A549 (cell line): ENCODE measurements around the gene NYAP2. TPM values are rescaled to one million over a fixed set of nuclear protein-coding genes. Genes with fewer than 3 reads are reported as not detected.
A peak's percentile ranks its signal among the peaks of the same experiment; 100 is the strongest.

Experiments
- ATAC-seq, 2 experiments: fragments of 200-7000 bp in 1 of 2; fragments of >200 bp in 1 of 2; cut with Nextera tagmentation in 1 of 2; cut with Tn5 transposase in 1 of 2; 3 replicates each; pipeline versions ENCODE4 v1.8.0 to v1.9.1; 2018 to 2020; ENCODE audit warnings: mild to moderate bottlenecking in 1 of 2, moderate library complexity in 1 of 2
- CTCF ChIA-PET: fragments of 300-600 bp; sonication (Branson Sonifier 250); formaldehyde crosslinking; extraction: SDS; loops from one replicate; lab custom pipeline; 2021; ENCODE audit warnings: antibody characterized with exemption, inconsistent platforms; lab: Yijun Ruan, JAX
- POLR2A ChIA-PET: fragments of 350-600 bp; formaldehyde crosslinking; extraction: SDS; loops from one replicate; lab custom pipeline; 2021; ENCODE audit warnings: antibody characterized with exemption, inconsistent platforms; lab: Yijun Ruan, JAX
- DNase-seq, 2 experiments: peaks; one replicate each; pipeline versions ENCODE4 v3.0.0 to v3.0.0-alpha.2; 2011 to 2016; ENCODE audit warnings: low read depth in 1 of 2, low spot score in 1 of 2
- FAIRE-seq: peaks from 2 replicates; lab custom pipeline; 2011; peaks lifted over from hg19 to GRCh38; lab: Jason Lieb, UNC
- H3K27ac ChIP-seq, 2 experiments: fragments of >200 bp; sonication (Bioruptor Twin); formaldehyde crosslinking; 3 replicates each; pipeline ENCODE4 v1.5.1; 2016 to 2017
- H3K4me1 ChIP-seq: fragments of >200 bp; sonication (Bioruptor Twin); formaldehyde crosslinking; 3 replicates; pipeline ENCODE4 v1.6.1; 2016
- H3K4me2 ChIP-seq: fragments of >200 bp; sonication (Bioruptor Twin); formaldehyde crosslinking; 3 replicates; pipeline ENCODE4 v1.6.1; 2016
- H3K4me3 ChIP-seq: fragments of >200 bp; sonication (Bioruptor Twin); formaldehyde crosslinking; 3 replicates; pipeline ENCODE4 v1.5.1; 2016
- H3K9me3 ChIP-seq: fragments of >200 bp; sonication (Bioruptor Twin); formaldehyde crosslinking; 3 replicates; pipeline ENCODE4 v1.6.1; 2016
- BHLHE40 ChIP-seq: IDR thresholded peaks from 2 replicates; pipeline ENCODE4 v1.6.1; 2012; ENCODE audit warnings: low read depth, low read length, inconsistent platforms
- CBX2 ChIP-seq: fragments of 200-600 bp; sonication (generic); IDR thresholded peaks from 2 replicates; pipeline ENCODE4 v1.6.1; 2016; ENCODE audit warnings: low read depth, mild to moderate bottlenecking, borderline replicate concordance
- CBX8 ChIP-seq: fragments of 200-600 bp; sonication (generic); IDR thresholded peaks from 2 replicates; pipeline ENCODE4 v1.6.1; 2016
- CHD4 ChIP-seq: fragments of 200-600 bp; sonication (generic); IDR thresholded peaks from 2 replicates; pipeline ENCODE4 v1.6.1; 2016; ENCODE audit warnings: antibody characterized with exemption, mild to moderate bottlenecking, borderline replicate concordance
- CTCF ChIP-seq: fragments of >200 bp; sonication (Bioruptor Twin); formaldehyde crosslinking; IDR thresholded peaks from 3 replicates; pipeline ENCODE4 v1.5.1; 2016
- EHF ChIP-seq: fragments of 250-450 bp; sonication (Bioruptor Pico); IDR thresholded peaks from 2 replicates; pipeline ENCODE4 v1.5.0; 2020; ENCODE audit warnings: mild to moderate bottlenecking
- EP300 ChIP-seq, 2 experiments: fragments of >200 bp; sonication (Bioruptor Twin); formaldehyde crosslinking; IDR thresholded peaks; 2 replicates in 1 of 2; 3 replicates in 1 of 2; pipeline ENCODE4 v1.6.1; 2016 to 2017
- ESRRA ChIP-seq: fragments of 150-350 bp; IDR thresholded peaks from 2 replicates; pipeline ENCODE4 v1.6.1; 2014; ENCODE audit warnings: mild to moderate bottlenecking, low read length, borderline replicate concordance
- FOSL2 ChIP-seq, 2 experiments: fragments of 450-650 bp in 1 of 2; fragments of >200 bp in 1 of 2; sonication (Bioruptor Twin) in 1 of 2; formaldehyde crosslinking; IDR thresholded peaks; 2 replicates each; pipeline versions ENCODE4 v1.5.0 to v1.6.1; 2016 to 2020; ENCODE audit warnings: mild to moderate bottlenecking in 1 of 2, moderate library complexity in 1 of 2
- GATA3 ChIP-seq: IDR thresholded peaks from 2 replicates; pipeline ENCODE4 v1.6.1; 2012; ENCODE audit warnings: borderline replicate concordance
- HEYL ChIP-seq: fragments of 250-450 bp; sonication (Bioruptor Pico); IDR thresholded peaks from 2 replicates; pipeline ENCODE4 v1.8.0; 2021; ENCODE audit warnings: mild to moderate bottlenecking, moderate library complexity
- HMGXB4 ChIP-seq: fragments of 250-450 bp; sonication (Bioruptor Pico); IDR thresholded peaks from 2 replicates; pipeline ENCODE4 v1.5.0; 2021; ENCODE audit warnings: mild to moderate bottlenecking, moderate library complexity, borderline replicate concordance
- HOXB13 ChIP-seq: fragments of 250-450 bp; sonication (Bioruptor Pico); IDR thresholded peaks from 2 replicates; pipeline ENCODE4 v1.5.0; 2020; ENCODE audit warnings: low read depth, mild to moderate bottlenecking, moderate library complexity
- JUNB ChIP-seq: fragments of >200 bp; sonication (Bioruptor Twin); formaldehyde crosslinking; IDR thresholded peaks from 2 replicates; pipeline ENCODE4 v1.6.1; 2016
- MAFK ChIP-seq: fragments of 450-650 bp; IDR thresholded peaks from 2 replicates; pipeline ENCODE4 v1.6.1; 2014; ENCODE audit not compliant: partially characterized antibody
- MYC ChIP-seq: IDR thresholded peaks from 2 replicates; pipeline ENCODE4 v1.6.1; 2012; ENCODE audit warnings: mild to moderate bottlenecking, inconsistent platforms, low read length, improper control_type of control experiment, borderline replicate concordance
- NR3C1 ChIP-seq: fragments of >200 bp; sonication (Bioruptor Twin); formaldehyde crosslinking; IDR thresholded peaks from 3 replicates; pipeline ENCODE4 v1.6.1; 2017
- PHF8 ChIP-seq: fragments of 200-600 bp; sonication (generic); IDR thresholded peaks from 2 replicates; pipeline ENCODE4 v1.6.1; 2016; ENCODE audit warnings: low read depth, mild to moderate bottlenecking, antibody characterized with exemption, moderate library complexity, borderline replicate concordance
- TP53 ChIP-seq: fragments of 250-450 bp; sonication (Bioruptor Pico); IDR thresholded peaks from 2 replicates; pipeline ENCODE4 v1.5.0; 2021; ENCODE audit warnings: mild to moderate bottlenecking, moderate library complexity
- ZFP36 ChIP-seq: fragments of 450-650 bp; IDR thresholded peaks from 2 replicates; pipeline ENCODE4 v1.6.1; 2014; ENCODE audit warnings: borderline replicate concordance; ENCODE audit not compliant: partially characterized antibody
- WGBS: methylation state at CpG from one replicate; pipeline ENCODE4 v1.1.6; 2017; ENCODE audit errors: missing lambda C conversion rate; 5-methylcytosine and 5-hydroxymethylcytosine counted together
- polyA plus RNA-seq, 4 experiments: library from polyadenylated mRNA; depleted of rRNA in 3 of 4; stranded (reverse); fragments of >200 nt; fragmentation: RNase III in 1 of 4; extraction: RNeasy Plus Mini Kit Qiagen cat#74134 plus additional on column Dnase treatment in 1 of 4; gene quantifications; 2 replicates in 3 of 4; 3 replicates in 1 of 4; pipeline ENCODE4 v1.2.3, GENCODE V29; 2011 to 2017
- TF ChIP-seq, protein P1 (sequence below): fragments of 250-450 bp; sonication (Bioruptor Pico); IDR thresholded peaks from 2 replicates; pipeline ENCODE4 v1.5.0; 2020; ENCODE audit warnings: low read depth, mild to moderate bottlenecking, moderate library complexity

NYAP2 gene
- polyA plus RNA-seq, 2 of the 4 experiments (the other 2 are of a cell fraction): 0.01 TPM; not detected in 1

GRCh38 chr2:225400546-225401400 is 1.3 kb downstream of the NYAP2 start:
- POLR2A ChIA-PET: no interaction called here

DNA sequence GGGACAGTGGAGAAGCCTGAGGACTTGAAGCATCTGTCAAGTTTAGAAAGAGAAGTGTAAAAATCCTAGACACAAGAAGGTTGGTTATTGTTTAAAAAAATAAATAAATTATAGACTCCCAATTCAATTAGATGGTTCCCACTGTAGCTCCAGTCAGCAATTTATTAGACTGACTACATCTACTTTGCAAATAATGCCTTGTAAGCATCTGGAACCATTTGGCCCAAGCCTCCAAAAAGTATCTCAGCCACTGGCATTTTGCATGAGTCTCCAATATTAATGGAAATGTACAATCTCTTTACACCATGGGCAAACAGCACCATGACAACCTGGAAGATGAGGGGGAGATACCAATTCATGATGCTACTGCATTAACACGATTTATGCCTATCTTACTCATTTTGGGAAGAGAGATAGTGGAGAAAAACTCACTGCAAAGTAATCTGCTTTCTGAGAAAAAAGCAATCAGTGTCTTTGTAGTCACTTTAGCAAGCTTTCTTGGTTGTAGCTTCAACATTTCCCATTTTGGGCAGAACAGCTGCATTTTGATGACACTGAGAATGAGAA is 2.8 kb downstream of the NYAP2 start:
- ATAC-seq (no peak), DNase-seq (no peak), FAIRE-seq (no peak)
- 0% methylated on average over 1 of the region's 1 CpG for WGBS
- TF ChIP-seq JUNB: no peak
- peak; percentile 5 for TF ChIP-seq MAFK
- no peak overlapping the region for H3K4me3 ChIP-seq
- no peak overlapping the region for H3K4me2 ChIP-seq
- POLR2A ChIA-PET: no interaction called here
- H3K4me1 ChIP-seq: no peaks in the 10 kb centered on the region
- H3K27ac ChIP-seq: no peak overlapping the region
- CTCF ChIA-PET: no interaction called here
- no peaks in the 10 kb centered on the region for H3K9me3 ChIP-seq

More at GRCh38 chr2:225400546-225401400, 1.3 kb downstream of the NYAP2 start:
- no peak for TF ChIP-seq BHLHE40
- no peak for TF ChIP-seq EHF
- no peak for TF ChIP-seq ESRRA
- Histone ChIP-seq H3K4me1 (no peaks in the 10 kb centered on the region), H3K9me3 (no peaks in the 10 kb centered on the region), H3K27ac (no peak overlapping the region), H3K4me2 (no peak overlapping the region), H3K4me3 (no peak overlapping the region)
- FAIRE-seq (no peak), DNase-seq (no peak), ATAC-seq (no peak)
- 31% methylated on average over 9 of the region's 9 CpGs for WGBS
- CTCF ChIA-PET: interaction anchor here (1.1 to 1.4 kb wide), 2 partner anchors 51 to 260 kb away, joined by 3 to 4 read pairs; no protein-coding TSS in a partner anchor

DNA sequence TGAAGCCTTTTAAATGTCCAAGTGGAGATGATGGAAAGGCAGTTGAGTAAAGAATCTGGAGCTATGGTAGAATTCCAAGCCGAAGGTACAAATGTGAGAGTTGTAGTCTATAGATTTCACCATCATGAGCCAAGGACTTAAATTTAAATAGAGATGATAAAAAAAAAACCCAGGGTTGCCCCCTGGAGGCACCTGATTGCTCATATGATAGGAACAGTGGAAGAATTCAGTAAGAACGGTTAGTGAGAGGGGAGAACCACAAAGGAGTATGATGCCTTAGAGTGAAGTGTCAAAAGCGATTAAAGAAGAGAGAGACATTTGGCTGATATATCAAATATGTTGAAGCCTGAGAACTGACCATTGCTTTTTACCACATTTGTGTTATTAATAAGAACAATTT is 11.9 kb downstream of the NYAP2 start:
- Histone ChIP-seq H3K27ac (no peak overlapping the region), H3K4me3 (no peak overlapping the region), H3K9me3 (no peaks in the 10 kb centered on the region), H3K4me2 (no peak overlapping the region), H3K4me1 (no peaks in the 10 kb centered on the region)
- WGBS: 32% methylated on average over 3 of the region's 3 CpGs
- ATAC-seq (peak in 1 of 2 experiments; percentile 33; a peak in 1 of 6 replicates), DNase-seq (no peak), FAIRE-seq (no peak)
- CTCF ChIA-PET: interaction anchor here (0.7 kb wide), 1 partner anchor 9 kb away, joined by 3 read pairs; no protein-coding TSS in a partner anchor
- TF ChIP-seq FOSL2 (IDR thresholded peaks at IDR 0.05) (no peak), FOSL2 (CRISPR knock-in tag; IDR thresholded peaks at IDR 0.05) (no peak), CTCF (0 out of 3 replicates have a peak, but pooled peaks have one; percentile 6), EP300 (IDR thresholded peaks at IDR 0.05) (no peak), HOXB13 (CRISPR knock-in tag) (no peak)
- TF ChIP-seq, all 56 proteins: peak for 1
- POLR2A ChIA-PET: no interaction called here

- POLR2A ChIA-PET: no interaction called here
Measured at GRCh38 chr2:225413786-225414185, 14.3 kb downstream of the NYAP2 start.

More at GRCh38 chr2:225413786-225414185, 14.3 kb downstream of the NYAP2 start:
- Histone ChIP-seq H3K27ac (no peak overlapping the region), H3K4me1 (no peaks in the 10 kb centered on the region), H3K9me3 (no peaks in the 10 kb centered on the region), H3K4me3 (no peak overlapping the region), H3K4me2 (no peak overlapping the region)
- no peak for TF ChIP-seq CBX8
- TF ChIP-seq ZFP36: no peak
- TF ChIP-seq, protein P1, sequence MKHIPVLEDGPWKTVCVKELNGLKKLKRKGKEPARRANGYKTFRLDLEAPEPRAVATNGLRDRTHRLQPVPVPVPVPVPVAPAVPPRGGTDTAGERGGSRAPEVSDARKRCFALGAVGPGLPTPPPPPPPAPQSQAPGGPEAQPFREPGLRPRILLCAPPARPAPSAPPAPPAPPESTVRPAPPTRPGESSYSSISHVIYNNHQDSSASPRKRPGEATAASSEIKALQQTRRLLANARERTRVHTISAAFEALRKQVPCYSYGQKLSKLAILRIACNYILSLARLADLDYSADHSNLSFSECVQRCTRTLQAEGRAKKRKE (CRISPR knock-in tag): no peak
- TF ChIP-seq MAFK: no peak
- TF ChIP-seq EP300 (IDR thresholded peaks at IDR 0.05): no peak
- no peak for TF ChIP-seq MYC
- no peak for TF ChIP-seq PHF8
- no peak for TF ChIP-seq BHLHE40
- TF ChIP-seq CHD4: no peak
- no peak for TF ChIP-seq CBX2
- no peak for TF ChIP-seq GATA3
- TF ChIP-seq TP53 (CRISPR knock-in tag): no peak
- no peak for TF ChIP-seq NR3C1
- TF ChIP-seq HEYL: no peak
- no peak for TF ChIP-seq HMGXB4
- ATAC-seq: no peak
- DNase-seq: no peak
- WGBS: 3% methylated on average over 2 of the region's 2 CpGs
- no peak for FAIRE-seq
- CTCF ChIA-PET: interaction anchor here (0.9 kb wide), 1 partner anchor 68 kb away, joined by 3 read pairs; no protein-coding TSS in a partner anchor
